ENCODE results near the gene TEX14. TPM values are rescaled to one million over a fixed set of nuclear protein-coding genes. Genes with fewer than 3 reads are reported as not detected.

The TEX14 gene
- total RNA-seq, 6 experiments from 2014 or later, result 0.04 to 0.12 (median 0.09) TPM; not detected in 3

- TF ChIP-seq POLR2A (IDR thresholded peaks at IDR 0.05), result no peak
- no peak for TF ChIP-seq CTCF (IDR thresholded peaks at IDR 0.05)
- Histone ChIP-seq H3K4me1 (no peaks in the 10 kb centered on the region), H3K9me3 (no peaks in the 10 kb centered on the region), H3K36me3 (no peaks in the 10 kb centered on the region), H3K27me3 (no peaks in the 10 kb centered on the region), H3K27ac (no peak overlapping the region), H3K4me3 (no peak overlapping the region)
- WGBS (ENCODE audit: insufficient coverage, low coverage, low lambda C conversion rate, missing lambda C conversion rate), result 89% methylated on average over 1 of the region's 1 CpG
- intact Hi-C loops (cut with DNase I), result no loop called here
- no peak for ATAC-seq
- DNase-seq, result no peak
Measured at GRCh38 chr17:58667934-58668597, 23.8 kb downstream of the TEX14 start.

- Histone ChIP-seq H3K27me3 (no peaks in the 10 kb centered on the region), H3K9me3 (no peaks in the 10 kb centered on the region), H3K36me3 (no peaks in the 10 kb centered on the region), H3K27ac (peak overlapping the region in 2 of 3 donors; percentile 22 to 44), H3K4me3 (peak overlapping the region in 2 of 3 donors; percentile 16 to 21), H3K4me1 (no peaks in the 10 kb centered on the region)
- TF ChIP-seq POLR2A (IDR thresholded peaks at IDR 0.05) (no peak), CTCF (IDR thresholded peaks at IDR 0.05) (no peak)
- ATAC-seq, result peak; percentile 66 to 78 (median 73)
- intact Hi-C loops (cut with DNase I), result no loop called here
- WGBS (ENCODE audit: insufficient coverage, low coverage, low lambda C conversion rate, missing lambda C conversion rate), result 46% methylated on average over 16 of the region's 19 CpGs
- DNase-seq, result peak; percentile 69 to 80 (median 78)
Measured at GRCh38 chr17:58666858-58667267, 25.0 kb downstream of the TEX14 start.

GRCh38 chr17:58665946-58666857 is 25.6 kb downstream of the TEX14 start:
- WGBS (ENCODE audit: insufficient coverage, low coverage, low lambda C conversion rate, missing lambda C conversion rate), result 85% methylated on average over 21 of the region's 25 CpGs
- Histone ChIP-seq H3K4me3 (peak overlapping the region in 2 of 3 donors; percentile 16 to 21), H3K36me3 (no peaks in the 10 kb centered on the region), H3K4me1 (no peaks in the 10 kb centered on the region), H3K9me3 (no peaks in the 10 kb centered on the region), H3K27me3 (no peaks in the 10 kb centered on the region), H3K27ac (peak overlapping the region in 2 of 3 donors; percentile 22 to 44)
- no peak for TF ChIP-seq POLR2A (IDR thresholded peaks at IDR 0.05)
- no peak for ATAC-seq
- intact Hi-C loops (cut with DNase I), result no loop called here
- DNase-seq, result no peak

- Histone ChIP-seq H3K27me3 (no peaks in the 10 kb centered on the region), H3K4me1 (peaks cover 0 to 2% (median 0%) of the 10 kb centered on the region in 4 donors), H3K36me3 (no peaks in the 10 kb centered on the region), H3K9me3 (no peaks in the 10 kb centered on the region), H3K4me3 (no peak overlapping the region), H3K27ac (no peak overlapping the region)
- ATAC-seq, result no peak
- intact Hi-C loops (cut with DNase I), result no loop called here
- no peak for DNase-seq
- TF ChIP-seq CTCF (IDR thresholded peaks at IDR 0.05) (no peak), POLR2A (IDR thresholded peaks at IDR 0.05) (no peak)
- WGBS (ENCODE audit: insufficient coverage, low coverage, low lambda C conversion rate, missing lambda C conversion rate), result 91% methylated on average over 2 of the region's 2 CpGs
Measured at GRCh38 chr17:58664302-58664701, 27.5 kb downstream of the TEX14 start.

GRCh38 chr17:58661499-58661898 is 30.3 kb downstream of the TEX14 start:
- Histone ChIP-seq H3K4me1 (peaks cover 0 to 5% (median 2%) of the 10 kb centered on the region in 4 donors), H3K4me3 (no peak overlapping the region), H3K36me3 (no peaks in the 10 kb centered on the region), H3K27ac (no peak overlapping the region), H3K9me3 (no peaks in the 10 kb centered on the region), H3K27me3 (no peaks in the 10 kb centered on the region)
- no peak for ATAC-seq
- DNase-seq, result no peak
- WGBS (ENCODE audit: insufficient coverage, low coverage, low lambda C conversion rate, missing lambda C conversion rate), result 92% methylated on average over 23 of the region's 26 CpGs
- TF ChIP-seq POLR2A (IDR thresholded peaks at IDR 0.05), result no peak
- TF ChIP-seq CTCF (IDR thresholded peaks at IDR 0.05), result no peak
- intact Hi-C loops (cut with DNase I), result no loop called here
